A673 (cell line): ENCODE data around the gene BOK. TPM values are rescaled to one million over a fixed set of nuclear protein-coding genes. Genes with fewer than 3 reads are reported as not detected.

Experiments used
- BruUV-seq: library from RNA; stranded (reverse); fragments of 400-500 nt; replicated peaks from 2 replicates; lab custom pipeline; 2021; lab: Mats Ljungman, UMichigan
- CTCF ChIA-PET: fragments of 300-600 bp; sonication (Branson Sonifier 250); formaldehyde crosslinking; loops from one replicate; lab custom pipeline; 2022; ENCODE audit warnings: antibody characterized with exemption; lab: Charles Lee
- POLR2A ChIA-PET: fragments of 300-600 bp; sonication (Branson Sonifier 250); formaldehyde crosslinking; loops from one replicate; lab custom pipeline; 2022; ENCODE audit warnings: antibody characterized with exemption; ENCODE audit not compliant: low non-redundant PET; lab: Charles Lee
- DNase-seq: peaks from one replicate; pipeline ENCODE4 v3.0.0-alpha.2; 2015; ENCODE audit warnings: low spot score
- H3K27ac ChIP-seq: fragments of 200-600 bp; sonication (generic); 2 replicates; pipeline ENCODE4 v1.5.1; 2016; ENCODE audit warnings: mixed run types, low read depth, mild to moderate bottlenecking, mixed read lengths, antibody characterized with exemption, low read length; ENCODE audit not compliant: poor library complexity, severe bottlenecking
- H3K27me3 ChIP-seq: fragments of 200-600 bp; sonication (generic); replicated peaks from 2 replicates; pipeline ENCODE4 v1.6.1; 2017; ENCODE audit warnings: mixed run types, low read depth, mild to moderate bottlenecking, mixed read lengths, antibody characterized with exemption, low read length; ENCODE audit not compliant: insufficient read depth, poor library complexity
- H3K36me3 ChIP-seq: fragments of 200-600 bp; sonication (generic); 2 replicates; pipeline ENCODE4 v1.6.1; 2016; ENCODE audit warnings: mixed run types, mild to moderate bottlenecking, mixed read lengths, antibody characterized with exemption, low read length; ENCODE audit not compliant: insufficient read depth, poor library complexity, severe bottlenecking
- H3K4me1 ChIP-seq: fragments of 200-600 bp; sonication (generic); 2 replicates; pipeline ENCODE4 v1.6.1; 2017; ENCODE audit warnings: mixed run types, mild to moderate bottlenecking, mixed read lengths, antibody characterized with exemption, low read length; ENCODE audit not compliant: insufficient read depth, poor library complexity, severe bottlenecking
- H3K4me3 ChIP-seq: fragments of 200-600 bp; sonication (generic); 2 replicates; pipeline ENCODE4 v1.5.1; 2016; ENCODE audit warnings: low read depth, mixed run types, mild to moderate bottlenecking, mixed read lengths, low read length; ENCODE audit not compliant: poor library complexity, severe bottlenecking
- H3K9me3 ChIP-seq: fragments of 200-600 bp; sonication (generic); 2 replicates; pipeline ENCODE4 v1.6.1; 2016; ENCODE audit warnings: mixed run types, low read depth, mild to moderate bottlenecking, mixed read lengths, antibody characterized with exemption, low read length; ENCODE audit not compliant: poor library complexity, severe bottlenecking
- EZH2 ChIP-seq: fragments of 200-600 bp; sonication (generic); IDR thresholded peaks from 2 replicates; pipeline ENCODE4 v1.6.1; 2017; ENCODE audit warnings: borderline replicate concordance, low read depth, mild to moderate bottlenecking, mixed read lengths, antibody characterized with exemption, low read length; ENCODE audit not compliant: poor library complexity, severe bottlenecking
- intact Hi-C: fragments of 100-400 bp; cut with micrococcal nuclease; formaldehyde crosslinking; loops from one replicate; pipeline ENCODE4 v1.10.0; 2022; ENCODE audit not compliant: unreplicated experiment
- total RNA-seq: library from RNA; stranded (reverse); gene quantifications from 2 replicates; pipeline ENCODE4 v1.2.3, GENCODE V29; 2021
- TF ChIP-seq, protein P1 (sequence below): fragments of 300-800, 200-600 bp; sonication (generic); conservative IDR thresholded peaks from 2 replicates; pipeline ENCODE4 v1.5.1; 2017; ENCODE audit warnings: low read depth, mild to moderate bottlenecking, antibody characterized with exemption, low read length, moderate library complexity, mixed read lengths

BOK gene
- total RNA-seq, 1 experiment from 2014 or later: 2.7 TPM

DNA sequence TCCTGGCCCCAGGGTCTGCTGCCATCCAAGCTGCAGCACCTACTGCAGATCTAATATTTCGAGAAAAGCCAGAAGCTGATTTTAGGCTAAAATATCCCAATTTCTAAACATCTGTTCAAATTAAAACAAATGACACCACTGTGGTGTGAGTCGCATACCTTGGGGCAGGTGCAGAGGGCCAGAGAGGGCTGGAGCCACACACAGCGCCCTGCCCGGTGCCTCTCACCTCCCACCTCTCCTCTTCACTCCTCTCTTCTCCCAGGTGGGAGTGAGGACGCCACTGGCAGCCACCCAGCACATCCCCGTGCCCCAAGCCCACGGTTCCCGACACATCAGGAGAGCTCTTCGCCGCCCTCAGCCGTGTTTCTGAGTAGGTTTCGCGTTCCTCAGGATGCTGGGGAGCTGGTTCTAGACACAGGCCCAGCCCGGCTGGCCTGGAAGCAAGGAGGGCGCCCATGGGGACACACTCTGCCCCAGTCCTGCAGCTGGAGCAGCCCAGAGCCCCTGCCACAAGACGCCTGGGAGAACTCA, 57.0 kb downstream of the BOK start:
- H3K4me3 ChIP-seq: no peak overlapping the region
- TF ChIP-seq, protein P1, sequence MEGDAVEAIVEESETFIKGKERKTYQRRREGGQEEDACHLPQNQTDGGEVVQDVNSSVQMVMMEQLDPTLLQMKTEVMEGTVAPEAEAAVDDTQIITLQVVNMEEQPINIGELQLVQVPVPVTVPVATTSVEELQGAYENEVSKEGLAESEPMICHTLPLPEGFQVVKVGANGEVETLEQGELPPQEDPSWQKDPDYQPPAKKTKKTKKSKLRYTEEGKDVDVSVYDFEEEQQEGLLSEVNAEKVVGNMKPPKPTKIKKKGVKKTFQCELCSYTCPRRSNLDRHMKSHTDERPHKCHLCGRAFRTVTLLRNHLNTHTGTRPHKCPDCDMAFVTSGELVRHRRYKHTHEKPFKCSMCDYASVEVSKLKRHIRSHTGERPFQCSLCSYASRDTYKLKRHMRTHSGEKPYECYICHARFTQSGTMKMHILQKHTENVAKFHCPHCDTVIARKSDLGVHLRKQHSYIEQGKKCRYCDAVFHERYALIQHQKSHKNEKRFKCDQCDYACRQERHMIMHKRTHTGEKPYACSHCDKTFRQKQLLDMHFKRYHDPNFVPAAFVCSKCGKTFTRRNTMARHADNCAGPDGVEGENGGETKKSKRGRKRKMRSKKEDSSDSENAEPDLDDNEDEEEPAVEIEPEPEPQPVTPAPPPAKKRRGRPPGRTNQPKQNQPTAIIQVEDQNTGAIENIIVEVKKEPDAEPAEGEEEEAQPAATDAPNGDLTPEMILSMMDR: no peak
- no peak for DNase-seq
- BruUV-seq: no TSS peak
- peaks cover 2% of the 10 kb centered on the region for H3K36me3 ChIP-seq
- peaks cover 43% of the 10 kb centered on the region for H3K4me1 ChIP-seq
- CTCF ChIA-PET: no interaction called here
- H3K9me3 ChIP-seq: no peaks in the 10 kb centered on the region
- POLR2A ChIA-PET: interaction anchor here (0.6 kb wide), 1 partner anchor 10 kb away, joined by 3 read pairs; no protein-coding TSS in a partner anchor
- no peak overlapping the region for H3K27ac ChIP-seq
- H3K27me3 ChIP-seq: no peaks in the 10 kb centered on the region
- intact Hi-C loops: no loop called here

DNA sequence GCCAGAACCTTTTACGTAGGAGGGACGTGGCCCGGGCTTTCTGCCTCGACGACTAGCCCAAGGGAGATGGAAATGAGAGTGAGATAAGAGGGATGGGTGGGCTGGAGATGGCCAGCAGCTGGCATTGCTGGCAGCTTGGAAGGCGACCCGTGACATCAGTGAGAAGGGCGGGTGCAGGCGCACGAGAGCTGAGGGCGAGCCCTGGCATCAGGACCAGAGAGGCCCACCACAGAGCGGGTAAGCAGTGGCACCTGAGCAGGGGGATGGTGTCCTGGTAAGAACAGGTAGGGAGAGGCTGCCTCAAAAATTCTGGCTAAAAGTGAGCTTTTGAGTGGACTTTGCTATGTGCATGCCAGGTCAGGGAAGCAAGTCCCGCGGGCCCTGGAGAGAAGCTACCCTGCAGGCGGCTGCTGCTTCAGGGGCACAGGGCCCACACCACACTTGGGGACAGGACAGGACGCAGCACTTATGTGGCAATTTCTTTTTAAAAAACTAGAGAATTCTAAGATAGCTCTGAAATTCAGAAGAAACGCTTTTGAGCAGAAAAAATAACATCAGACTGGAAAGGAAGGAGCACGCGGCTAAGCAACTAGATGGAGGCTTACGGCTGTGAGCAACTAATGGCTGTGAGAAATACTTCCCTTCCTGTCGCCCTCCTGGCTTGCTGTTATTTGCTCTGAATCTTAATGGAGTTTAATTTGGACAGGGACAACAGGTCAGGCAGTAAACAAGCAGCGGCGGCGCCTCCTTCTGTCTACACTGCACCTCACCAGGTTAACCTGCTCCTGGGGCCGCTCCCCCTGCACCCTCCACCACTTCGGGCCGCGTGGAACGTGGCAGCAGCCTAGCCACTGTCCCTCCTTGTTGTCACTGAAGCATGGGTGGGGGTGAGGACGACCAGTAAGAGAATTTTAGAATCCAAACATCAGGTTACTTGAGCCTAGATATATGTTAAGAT, 57.9 kb downstream of the BOK start:
- intact Hi-C loops: no loop called here
- Histone ChIP-seq H3K36me3 (peaks cover 5% of the 10 kb centered on the region), H3K27me3 (no peaks in the 10 kb centered on the region), H3K9me3 (no peaks in the 10 kb centered on the region), H3K27ac (no peak overlapping the region), H3K4me1 (peaks cover 40% of the 10 kb centered on the region), H3K4me3 (no peak overlapping the region)
- TF ChIP-seq, protein P1: no peak
- no peak for TF ChIP-seq EZH2
- ChIA-PET POLR2A (interaction anchor here (0.6 kb wide), 1 partner anchor 11 kb away, joined by 3 read pairs; no protein-coding TSS in a partner anchor), CTCF (no interaction called here)
- DNase-seq: no peak
- no TSS peak for BruUV-seq

DNA sequence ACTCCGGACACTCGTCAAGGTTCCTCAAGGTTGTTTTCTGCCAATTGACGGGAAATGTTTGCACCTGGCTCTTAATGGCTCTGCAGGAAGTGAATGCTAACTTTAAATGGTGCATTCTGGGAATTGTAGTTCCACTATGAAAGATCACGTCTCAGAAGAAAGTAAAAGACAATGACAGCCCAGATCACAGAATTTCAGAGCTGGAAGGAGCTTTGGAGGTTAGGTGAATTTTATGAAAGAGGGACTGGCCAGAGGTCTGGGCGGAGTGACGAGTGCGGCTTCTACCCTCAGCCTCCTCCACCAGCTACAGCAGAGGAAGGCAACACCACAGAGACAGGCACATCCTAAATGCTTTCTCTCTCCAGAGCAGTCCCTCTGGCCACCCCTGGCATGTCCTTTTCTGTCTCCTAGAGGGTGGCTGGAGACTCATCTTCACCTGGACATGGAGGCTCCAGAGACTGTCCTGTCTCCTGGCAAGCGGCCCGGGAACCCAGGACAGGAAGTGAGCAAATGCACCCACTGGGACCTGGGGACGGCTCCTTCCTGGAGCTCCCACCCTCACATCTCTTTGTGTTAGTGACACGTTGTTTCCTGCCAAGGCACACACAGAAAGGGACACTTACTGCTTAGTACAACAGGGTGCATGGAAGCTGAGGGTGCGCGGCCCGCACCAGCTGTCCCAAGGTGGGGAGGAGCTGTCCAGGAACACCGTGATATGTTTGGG, 59.0 kb downstream of the BOK start:
- Histone ChIP-seq H3K36me3 (peaks cover 5% of the 10 kb centered on the region), H3K27me3 (no peaks in the 10 kb centered on the region), H3K27ac (peak overlapping the region; percentile 39), H3K4me1 (peaks cover 34% of the 10 kb centered on the region), H3K9me3 (no peaks in the 10 kb centered on the region), H3K4me3 (peak overlapping the region; percentile 15)
- TF ChIP-seq EZH2: no peak
- TF ChIP-seq, protein P1: no peak
- no TSS peak for BruUV-seq
- peak; percentile 73 for DNase-seq
- intact Hi-C loops: no loop called here
- ChIA-PET CTCF (no interaction called here), POLR2A (no interaction called here)
